HG02981 (cell line): ENCODE measurements around the gene MUC5B.

Experiments used
- ATAC-seq: cut with Tn5 transposase; IDR thresholded peaks from one replicate; pipeline ENCODE4 v1.9.1; 2021; ENCODE audit warnings: mild to moderate bottlenecking, moderate library complexity; ENCODE audit not compliant: unreplicated experiment

Gene MUC5B

GRCh38 chr11:1307163-1307870 is 84.5 kb downstream of the MUC5B start:
- ATAC-seq, result no peak

- ATAC-seq, result no peak
Observed at GRCh38 chr11:1307998-1308742, 85.3 kb downstream of the MUC5B start.

- ATAC-seq, result peak; percentile 52
Observed at GRCh38 chr11:1308743-1309497, 86.1 kb downstream of the MUC5B start.

GRCh38 chr11:1309498-1310317 is 86.8 kb downstream of the MUC5B start, which contains the start of gene TOLLIP:
Gene TOLLIP (minus strand): TSS chr11:1309632. CDS start chr11:1309498, 134 bp downstream.
- ATAC-seq, result peak; percentile 80

- ATAC-seq, result no peak
Observed at GRCh38 chr11:1310318-1310687, 87.4 kb downstream of the MUC5B start.

GRCh38 chr11:1310772-1311468 is 88.1 kb downstream of the MUC5B start:
- no peak for ATAC-seq
